NCI-H1930 (cell line): Measurements from ENCODE around the gene TXNDC11.

ENCODE experiments used
- DNase-seq, 2 experiments: peaks; one replicate each; lab custom pipeline; 2025; lab: John Stamatoyannopoulos, UW

Gene TXNDC11

GRCh38 chr16:11691235-11691634 is 51.4 kb downstream of the TXNDC11 start:
- DNase-seq: no peak

- no peak for DNase-seq
These were observed 53.4 kb downstream of the TXNDC11 start for GRCh38 chr16:11689031-11689840.

- no peak for DNase-seq
These were observed 54.2 kb downstream of the TXNDC11 start for GRCh38 chr16:11688520-11688886.

- no peak for DNase-seq
These were observed 54.8 kb downstream of the TXNDC11 start for GRCh38 chr16:11687601-11688519.

GRCh38 chr16:11686713-11687380 is 55.8 kb downstream of the TXNDC11 start:
- no peak for DNase-seq

- no peak for DNase-seq
These were observed 56.6 kb downstream of the TXNDC11 start for GRCh38 chr16:11685844-11686618.

- no peak for DNase-seq
These were observed 58.2 kb downstream of the TXNDC11 start for GRCh38 chr16:11684231-11685025.

GRCh38 chr16:11683145-11683544 is 59.5 kb downstream of the TXNDC11 start:
- DNase-seq: no peak

GRCh38 chr16:11682655-11683096 is 60.0 kb downstream of the TXNDC11 start:
- no peak for DNase-seq

- no peak for DNase-seq
These were observed 60.5 kb downstream of the TXNDC11 start for GRCh38 chr16:11681976-11682654.

- DNase-seq: no peak
These were observed 61.1 kb downstream of the TXNDC11 start for GRCh38 chr16:11681556-11681955.

- DNase-seq: no peak
These were observed 62.4 kb downstream of the TXNDC11 start for GRCh38 chr16:11679941-11680911.

GRCh38 chr16:11679250-11679649 is 63.4 kb downstream of the TXNDC11 start:
- no peak for DNase-seq

- DNase-seq: no peak
These were observed 64.4 kb downstream of the TXNDC11 start for GRCh38 chr16:11677959-11678881.

GRCh38 chr16:11677451-11677951 is 65.2 kb downstream of the TXNDC11 start:
- no peak for DNase-seq

- no peak for DNase-seq
These were observed 65.9 kb downstream of the TXNDC11 start for GRCh38 chr16:11676799-11677198.
